Keratinocyte (primary cell): ENCODE measurements around the gene TSTD2. TPM values are rescaled to one million over a fixed set of nuclear protein-coding genes. Genes with fewer than 3 reads are reported as not detected.

ENCODE experiments used
- DNase-seq: peaks from one replicate; pipeline ENCODE4 v3.0.0-alpha.2; 2011; ENCODE audit warnings: low read depth, missing footprints, low spot score
- FAIRE-seq: peaks from 2 replicates; lab custom pipeline; 2011; peaks lifted over from hg19 to GRCh38; lab: Jason Lieb, UNC
- H2AFZ ChIP-seq: 2 replicates; pipeline ENCODE4 v1.6.0; 2012; ENCODE audit warnings: low read length, control low read depth, inconsistent platforms; ENCODE audit not compliant: control insufficient read depth
- H3K27ac ChIP-seq: 2 replicates; pipeline ENCODE4 v1.5.1; 2011; ENCODE audit warnings: low read length; ENCODE audit not compliant: control insufficient read depth, insufficient read depth
- H3K27me3 ChIP-seq: 3 replicates; pipeline ENCODE4 v1.6.0; 2011; ENCODE audit warnings: low read length; ENCODE audit not compliant: control insufficient read depth, insufficient read depth; ENCODE audit errors: extremely low read depth
- H3K36me3 ChIP-seq, 2 experiments: 2 replicates in 1 of 2; 3 replicates in 1 of 2; pipeline ENCODE4 v1.5.1; 2011; ENCODE audit warnings: low read length in 2 of 2, mild to moderate bottlenecking in 1 of 2; ENCODE audit not compliant: control insufficient read depth in 2 of 2, insufficient read depth in 2 of 2; ENCODE audit errors: extremely low read depth in 1 of 2
- H3K4me1 ChIP-seq: 3 replicates; pipeline ENCODE4 v1.5.1; 2011; ENCODE audit warnings: low read length; ENCODE audit not compliant: control insufficient read depth, insufficient read depth; ENCODE audit errors: extremely low read depth
- H3K4me2 ChIP-seq: 3 replicates; pipeline ENCODE4 v1.6.0; 2011; ENCODE audit warnings: low read depth, low read length; ENCODE audit not compliant: control insufficient read depth, insufficient read depth; ENCODE audit errors: extremely low read depth
- H3K4me3 ChIP-seq, 3 experiments: fragments of 200-600 bp in 1 of 3; sonication (generic) in 1 of 3; 2 replicates in 2 of 3; 3 replicates in 1 of 3; pipeline ENCODE4 v1.5.1; 2011 to 2016; ENCODE audit warnings: low read length in 3 of 3, mild to moderate bottlenecking in 3 of 3, control low read depth in 2 of 3, inconsistent platforms in 1 of 3, low read depth in 1 of 3, mixed read lengths in 1 of 3, mixed run types in 1 of 3, moderate library complexity in 1 of 3; ENCODE audit not compliant: control insufficient read depth in 2 of 3, insufficient read depth in 2 of 3; ENCODE audit errors: extremely low read depth in 1 of 3
- H3K79me2 ChIP-seq: 2 replicates; pipeline ENCODE4 v1.6.0; 2012; ENCODE audit warnings: low read length; ENCODE audit not compliant: control insufficient read depth, insufficient read depth
- H3K9ac ChIP-seq: 3 replicates; pipeline ENCODE4 v1.6.0; 2011; ENCODE audit warnings: low read length; ENCODE audit not compliant: control insufficient read depth, insufficient read depth; ENCODE audit errors: extremely low read depth
- H3K9me1 ChIP-seq: 3 replicates; pipeline ENCODE4 v1.6.0; 2011; ENCODE audit warnings: low read length; ENCODE audit not compliant: control insufficient read depth, insufficient read depth; ENCODE audit errors: extremely low read depth
- H3K9me3 ChIP-seq: 2 replicates; pipeline ENCODE4 v1.5.1; 2012; ENCODE audit warnings: low read depth, low read length; ENCODE audit not compliant: control insufficient read depth
- H4K20me1 ChIP-seq: 3 replicates; pipeline ENCODE4 v1.6.0; 2011; ENCODE audit warnings: low read length; ENCODE audit not compliant: control insufficient read depth, insufficient read depth; ENCODE audit errors: extremely low read depth
- CTCF ChIP-seq, 3 experiments: IDR thresholded peaks in 1 of 3; conservative IDR thresholded peaks in 1 of 3; optimal IDR thresholded peaks in 1 of 3; 2 replicates in 2 of 3; 3 replicates in 1 of 3; pipeline versions ENCODE3 to v1.5.1; 2011; ENCODE audit warnings: low read length in 3 of 3, mild to moderate bottlenecking in 3 of 3, moderate library complexity in 2 of 3, control low read depth in 1 of 3, inconsistent platforms in 1 of 3; ENCODE audit not compliant: insufficient read depth in 2 of 3; ENCODE audit errors: extremely low read depth in 1 of 3
- EZH2 ChIP-seq: IDR thresholded peaks from one replicate; pipeline ENCODE4 v1.6.1; 2012; ENCODE audit warnings: inconsistent platforms, mild to moderate bottlenecking, low read length, moderate library complexity
- dilution Hi-C: fragments of 300-500 bp; cut with MboI; formaldehyde crosslinking; loops from one replicate; pipeline ENCODE4 v1.7.0; 2020; ENCODE audit warnings: low sequenced_read_pairs; ENCODE audit not compliant: extremely low pct_ligation_motif_present
- polyA plus RNA-seq, 5 experiments: library from polyadenylated mRNA; depleted of rRNA in 3 of 5; stranded (reverse) in 3 of 5; stranded (forward) in 1 of 5; unstranded in 1 of 5; fragments of >200 nt; gene quantifications; 1 replicate in 1 of 5; 2 replicates in 3 of 5; 3 replicates in 1 of 5; pipeline versions ENCODE4 v1.2.1 to v1.2.3, GENCODE V29; 2011 to 2012; ENCODE audit warnings: missing spikeins in 2 of 5, low read depth in 1 of 5, low replicate concordance in 1 of 5

Gene TSTD2
- polyA plus RNA-seq, 1 donor (not counting 4 experiments of a cell fraction or from before 2014, with no cell fraction given) = 17.2 TPM

DNA sequence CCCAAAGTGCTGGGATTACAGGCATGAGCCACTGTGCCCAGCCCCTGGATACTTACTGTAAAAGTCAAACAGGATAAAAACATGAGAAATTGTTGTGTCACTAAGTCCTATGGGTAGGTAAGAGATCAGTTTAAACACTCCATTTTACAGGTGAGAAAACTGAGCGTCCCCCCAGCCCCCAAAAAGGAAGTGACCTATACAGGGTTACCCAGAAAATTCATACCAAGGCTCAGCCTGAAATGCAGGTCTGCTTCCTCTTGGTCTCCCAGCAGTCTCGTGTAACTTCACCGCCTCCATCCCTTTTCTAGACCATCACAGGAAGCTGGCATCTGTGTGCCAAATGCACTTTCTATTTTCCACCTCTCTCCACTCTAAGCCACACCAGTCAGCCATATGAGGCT lies 74.5 kb downstream of the TSTD2 start:
- Histone ChIP-seq H3K9ac (no peak overlapping the region), H3K4me3 (no peak overlapping the region), H3K36me3 (no peaks in the 10 kb centered on the region), H3K4me2 (no peak overlapping the region), H3K9me1 (no peaks in the 10 kb centered on the region), H4K20me1 (no peaks in the 10 kb centered on the region), H3K4me1 (no peaks in the 10 kb centered on the region), H3K79me2 (no peaks in the 10 kb centered on the region), H3K9me3 (no peaks in the 10 kb centered on the region), H3K27me3 (peaks cover 30% of the 10 kb centered on the region), H3K27ac (no peak overlapping the region), H2AFZ (no peak overlapping the region)
- FAIRE-seq (no peak), DNase-seq (no peak)
- TF ChIP-seq CTCF (optimal IDR thresholded peaks at IDR 0.05 in 1 of 3, IDR thresholded peaks at IDR 0.05 in 1 of 3, conservative IDR thresholded peaks at IDR 0.05 in 1 of 3; ENCODE audit: extremely low read depth in 1 of 3, insufficient read depth in 2 of 3, low read length in 3 of 3) (no peak), EZH2 (no peak)
- dilution Hi-C loops = no loop called here

- TF ChIP-seq EZH2 (no peak), CTCF (optimal IDR thresholded peaks at IDR 0.05 in 1 of 3, IDR thresholded peaks at IDR 0.05 in 1 of 3, conservative IDR thresholded peaks at IDR 0.05 in 1 of 3; ENCODE audit: extremely low read depth in 1 of 3, insufficient read depth in 2 of 3, low read length in 3 of 3) (no peak)
- no peaks in the 10 kb centered on the region for H3K9me1 ChIP-seq
- no peak overlapping the region for H3K4me3 ChIP-seq
- H3K9ac ChIP-seq = no peak overlapping the region
- DNase-seq = no peak
- H3K36me3 ChIP-seq = no peaks in the 10 kb centered on the region
- no peaks in the 10 kb centered on the region for H3K4me1 ChIP-seq
- peaks cover 39% of the 10 kb centered on the region for H3K27me3 ChIP-seq
- no peak overlapping the region for H2AFZ ChIP-seq
- H3K79me2 ChIP-seq = no peaks in the 10 kb centered on the region
- no peak overlapping the region for H3K4me2 ChIP-seq
- H4K20me1 ChIP-seq = no peaks in the 10 kb centered on the region
- dilution Hi-C loops = no loop called here
- H3K9me3 ChIP-seq = no peaks in the 10 kb centered on the region
- H3K27ac ChIP-seq = no peak overlapping the region
- no peak for FAIRE-seq
Measured at GRCh38 chr9:97557606-97558095, 75.5 kb downstream of the TSTD2 start.
